Measurements from ENCODE around the gene RAPGEF5.

The RAPGEF5 gene

DNA sequence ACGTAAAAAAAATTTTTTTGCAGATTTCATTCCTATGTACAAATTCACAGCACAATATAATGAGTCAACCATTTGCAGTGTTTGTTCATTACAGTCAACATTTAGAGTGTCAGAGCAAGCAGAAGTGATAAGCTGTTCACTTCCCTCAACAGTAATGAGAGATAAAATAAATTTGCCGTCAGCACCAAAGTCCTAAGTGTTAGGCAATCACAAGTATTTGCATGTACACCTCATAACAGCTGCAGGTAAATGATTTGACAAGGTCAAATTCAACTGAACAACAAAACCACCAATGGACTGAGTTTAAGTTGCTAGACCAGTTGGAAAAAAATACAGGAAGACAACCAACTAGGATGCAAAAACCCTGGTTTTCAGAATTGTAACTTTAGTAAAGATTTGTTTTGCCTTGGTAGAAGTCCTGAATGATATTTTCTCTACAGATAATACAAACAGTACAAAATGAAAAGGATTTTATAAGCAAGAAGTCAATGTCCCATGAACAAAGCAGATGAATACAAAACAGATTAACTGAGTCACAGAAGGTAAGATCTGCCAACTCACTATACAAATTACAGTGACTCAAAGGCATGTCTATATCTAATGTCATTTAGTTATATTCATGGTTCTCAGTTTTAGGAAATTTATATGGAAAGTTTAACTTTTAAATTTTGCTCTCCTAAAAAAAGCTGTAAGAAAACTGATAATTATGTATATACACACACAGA is 10.4 kb downstream of the RAPGEF5 start:
- DNase-seq = no peak

DNA sequence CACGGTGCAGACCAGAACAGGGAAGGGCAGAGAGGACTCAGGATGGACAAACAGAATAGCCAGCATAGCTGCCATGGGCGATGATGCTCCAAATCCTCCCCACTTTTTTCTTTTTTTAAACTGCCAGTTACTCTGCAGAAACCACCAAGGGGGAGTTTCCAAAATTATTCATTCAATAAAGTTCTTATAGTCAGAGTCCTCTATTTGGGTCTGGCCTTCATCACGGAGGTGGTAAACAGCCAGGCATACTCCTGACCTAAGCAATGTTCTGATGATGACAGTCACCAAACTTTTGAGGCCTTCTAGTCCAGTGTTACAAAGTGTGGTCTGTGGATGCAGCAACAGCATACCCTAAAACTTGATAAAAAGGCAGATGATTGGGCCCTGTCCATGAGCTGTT is 12.3 kb downstream of the RAPGEF5 start:
- no peak for DNase-seq

DNA sequence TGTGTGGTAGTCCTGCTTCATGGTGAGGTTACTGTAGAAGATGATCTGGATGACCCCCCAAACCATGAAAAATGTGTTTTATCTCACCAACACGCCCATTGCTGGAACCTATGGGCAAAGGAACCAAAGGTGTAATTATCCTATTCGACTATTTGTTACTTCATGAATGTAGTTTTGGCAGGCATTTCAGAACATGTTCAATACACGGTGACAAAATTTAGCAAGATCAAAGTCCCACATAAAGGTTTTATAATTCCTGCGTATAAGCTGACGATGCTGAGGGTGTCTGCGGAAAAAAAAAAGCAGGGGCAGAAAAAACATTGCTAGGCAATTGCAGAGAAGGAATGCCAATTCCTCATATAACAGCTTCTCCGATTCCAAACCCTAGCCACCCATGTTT is 13.3 kb downstream of the RAPGEF5 start:
- no peak for DNase-seq

DNA sequence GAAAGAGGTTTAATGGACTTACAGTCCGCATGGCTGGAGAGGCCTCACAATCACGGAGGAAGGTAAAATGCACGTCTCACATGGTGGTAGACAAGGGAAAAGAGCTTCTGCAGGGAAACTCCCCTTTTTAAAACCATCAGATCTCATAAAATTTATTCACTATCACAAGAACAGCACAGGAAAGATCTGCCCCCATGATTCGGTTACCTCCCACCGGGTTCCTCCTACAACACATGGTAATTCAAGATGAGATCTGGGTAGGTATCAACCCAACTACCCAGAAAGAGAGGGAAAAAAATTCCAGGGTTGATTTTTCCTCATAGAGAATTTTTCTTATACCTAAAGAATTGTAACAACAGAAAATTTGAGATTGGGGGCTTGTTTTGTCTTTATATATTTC is 13.9 kb downstream of the RAPGEF5 start:
- no peak for DNase-seq

DNA sequence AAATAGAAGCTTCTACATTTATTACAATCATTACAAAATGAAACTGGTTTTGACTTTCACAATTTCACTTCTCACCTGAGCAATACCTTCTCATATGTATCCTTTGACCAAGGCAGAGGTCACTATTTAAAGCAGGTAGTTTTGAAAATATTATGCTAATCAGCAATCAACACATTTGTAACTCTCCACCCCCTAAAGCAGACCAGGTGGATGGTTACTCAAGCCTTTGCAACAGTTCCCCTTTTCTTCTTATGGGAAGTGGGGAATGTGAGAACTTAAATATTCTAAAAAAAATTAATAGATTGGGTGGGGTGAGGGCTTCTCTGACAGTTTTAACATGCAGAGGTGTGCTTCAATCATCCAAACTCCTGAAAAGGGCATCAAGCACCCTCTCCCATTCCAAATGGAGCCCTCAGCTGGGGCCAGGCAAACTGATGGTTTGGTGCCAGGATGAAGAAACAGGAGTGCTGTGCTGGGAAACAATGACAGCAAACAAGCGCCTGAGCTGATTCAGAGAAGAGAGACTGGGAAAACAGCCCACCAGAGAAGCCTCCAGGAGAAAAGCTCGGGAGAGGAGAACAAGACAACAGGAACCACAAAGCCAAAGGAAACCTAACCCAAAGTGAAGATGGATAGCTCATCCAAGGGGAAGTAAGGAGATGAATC is 17.1 kb downstream of the RAPGEF5 start:
- DNase-seq = no peak

DNA sequence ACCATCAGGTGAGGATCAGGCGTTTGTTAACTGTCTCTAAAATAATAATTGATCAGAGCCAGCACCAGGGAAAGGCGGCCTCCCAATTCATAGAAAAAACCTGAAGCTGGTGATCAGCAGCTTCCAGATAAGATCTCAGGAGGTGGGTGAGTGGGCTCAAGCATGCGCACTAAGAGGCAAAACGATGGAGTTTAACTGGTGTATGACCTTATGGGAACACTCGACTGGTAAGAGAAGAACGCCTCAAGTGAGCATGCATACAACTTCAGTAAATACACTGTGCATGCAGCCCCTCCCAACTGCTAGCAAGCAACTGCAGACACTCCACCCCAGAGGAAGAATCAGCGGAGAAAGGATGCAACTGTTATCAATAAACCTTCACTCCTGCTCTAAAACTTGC is 18.1 kb downstream of the RAPGEF5 start:
- DNase-seq = no peak

DNA sequence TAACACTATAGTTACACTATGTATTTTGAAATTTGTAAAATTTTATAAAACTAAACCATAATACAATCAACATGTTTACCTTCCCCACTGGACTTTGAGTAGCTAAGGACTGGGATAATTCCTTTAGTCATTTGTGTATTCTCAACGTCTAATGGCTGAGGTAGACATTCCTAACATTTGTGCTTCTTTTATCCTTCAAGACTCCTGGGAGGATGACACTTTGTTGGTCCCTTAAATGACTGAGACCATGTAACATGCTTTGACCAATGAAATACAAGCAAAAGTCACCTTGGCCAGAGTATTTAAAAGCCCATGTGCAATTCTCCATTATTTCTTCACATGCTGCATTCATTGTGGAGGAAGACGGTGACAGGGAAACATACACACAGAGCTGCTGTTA is 18.5 kb downstream of the RAPGEF5 start:
- DNase-seq = no peak

DNA sequence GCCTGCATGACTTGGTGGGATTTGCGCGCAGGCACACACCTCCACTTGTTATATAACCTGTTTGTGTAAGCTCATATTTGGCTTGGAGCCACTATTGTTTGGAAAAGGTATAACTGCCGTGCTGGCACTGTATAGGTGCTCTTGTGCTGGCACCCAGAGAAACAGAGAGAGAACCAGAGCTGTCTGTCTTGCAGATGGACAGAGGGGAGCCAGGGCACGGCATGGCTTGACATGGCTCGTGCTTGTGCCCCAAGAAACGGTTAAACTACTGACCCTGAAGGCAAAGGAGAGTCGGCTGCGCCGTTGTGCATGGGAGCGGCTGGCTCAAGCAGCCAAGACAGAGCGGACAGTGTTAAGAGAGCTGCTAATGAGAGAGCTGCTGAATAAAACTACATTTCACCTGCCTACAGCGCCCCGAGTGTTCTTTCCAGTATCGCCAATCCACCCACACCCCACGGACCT is 23.2 kb downstream of the RAPGEF5 start:
- no peak for DNase-seq

DNA sequence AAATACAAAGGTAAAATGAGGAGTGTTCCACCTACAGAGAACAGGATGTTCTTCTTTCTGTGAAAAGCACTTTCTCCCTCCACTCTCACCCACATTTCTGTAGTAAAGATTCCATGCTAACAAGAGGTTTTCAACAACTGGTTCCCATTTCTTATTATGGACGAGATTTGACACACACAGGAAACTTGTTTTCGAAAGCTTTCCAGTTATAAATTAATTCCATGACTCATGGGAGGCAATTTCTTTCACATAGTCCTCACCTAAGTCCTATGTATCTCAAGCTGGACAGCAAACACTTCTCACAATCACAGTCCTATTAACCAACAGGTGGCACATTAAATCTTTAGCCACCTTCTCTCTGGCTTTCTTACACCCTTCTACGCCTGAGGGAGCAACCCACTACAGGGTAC is 24.5 kb downstream of the RAPGEF5 start:
- DNase-seq = no peak

DNA sequence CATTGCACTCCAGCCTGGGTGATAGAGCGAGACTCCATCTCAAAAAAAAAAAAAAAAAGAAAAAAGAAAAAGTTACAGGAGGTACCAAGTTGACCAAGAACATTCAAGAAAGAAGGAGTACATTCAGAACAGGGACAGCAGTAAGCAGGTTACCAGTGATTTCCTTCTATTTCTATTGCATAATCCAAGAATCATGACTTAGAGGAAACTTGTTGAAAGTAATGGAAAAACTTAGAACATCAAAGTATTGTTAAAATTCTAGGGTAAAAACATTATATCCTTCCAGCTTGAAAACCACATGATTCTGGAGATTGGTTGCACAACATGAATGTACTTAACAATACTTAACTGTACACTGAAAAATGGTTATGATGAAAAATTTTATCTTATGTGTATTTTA is 25.2 kb downstream of the RAPGEF5 start:
- DNase-seq = no peak

DNA sequence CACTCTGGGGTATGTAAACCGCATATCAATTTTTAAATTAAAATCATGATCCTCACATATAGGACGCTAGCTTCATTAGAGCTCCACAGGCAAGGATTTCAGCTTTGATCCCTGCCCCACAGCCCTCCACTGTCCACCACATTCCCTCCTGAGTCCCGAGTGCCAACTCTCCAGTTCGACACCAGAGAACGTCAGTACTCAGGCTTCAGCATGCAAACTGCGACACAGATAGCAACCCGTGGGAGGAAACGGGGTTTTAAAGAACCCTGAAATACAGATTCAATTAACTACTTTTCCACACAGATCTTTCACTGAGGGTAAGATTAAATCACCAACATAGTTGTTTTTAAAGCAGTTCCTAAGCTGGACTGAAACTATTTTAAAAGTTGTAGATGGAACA is 26.1 kb downstream of the RAPGEF5 start:
- DNase-seq = no peak

DNA sequence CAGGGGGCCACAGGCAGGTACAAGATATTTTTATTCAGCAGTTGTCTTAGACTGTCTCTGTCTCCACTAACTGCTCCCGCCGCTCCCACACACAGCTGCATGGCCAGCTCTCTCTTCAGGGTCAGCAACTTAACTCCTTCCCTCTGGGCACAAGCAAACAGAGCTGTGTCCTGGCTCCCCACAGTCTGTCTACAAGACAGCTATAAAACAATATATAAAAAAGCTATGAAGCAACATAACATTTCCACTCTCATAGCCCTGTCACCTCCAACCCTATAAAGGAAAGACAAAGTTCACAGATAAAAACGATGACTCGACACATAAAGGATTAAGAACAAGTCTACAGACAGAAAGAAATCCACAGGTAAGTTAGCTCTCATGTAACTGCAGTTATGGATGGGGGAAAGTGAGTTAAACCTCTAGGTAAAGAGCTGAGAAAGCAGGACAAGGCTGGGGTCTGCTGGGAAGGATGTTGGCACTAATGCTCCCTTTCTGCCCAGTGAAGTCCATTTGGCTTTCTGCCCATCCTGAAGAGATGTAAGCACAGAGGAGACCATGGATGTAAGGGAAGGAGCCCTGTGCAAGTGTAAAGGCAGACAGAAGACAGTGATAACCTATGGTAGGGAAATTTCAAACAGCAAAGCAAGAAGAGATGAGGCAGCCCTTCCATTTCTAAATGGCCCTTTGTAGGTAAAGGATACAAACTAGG is 27.0 kb downstream of the RAPGEF5 start:
- no peak for DNase-seq

DNA sequence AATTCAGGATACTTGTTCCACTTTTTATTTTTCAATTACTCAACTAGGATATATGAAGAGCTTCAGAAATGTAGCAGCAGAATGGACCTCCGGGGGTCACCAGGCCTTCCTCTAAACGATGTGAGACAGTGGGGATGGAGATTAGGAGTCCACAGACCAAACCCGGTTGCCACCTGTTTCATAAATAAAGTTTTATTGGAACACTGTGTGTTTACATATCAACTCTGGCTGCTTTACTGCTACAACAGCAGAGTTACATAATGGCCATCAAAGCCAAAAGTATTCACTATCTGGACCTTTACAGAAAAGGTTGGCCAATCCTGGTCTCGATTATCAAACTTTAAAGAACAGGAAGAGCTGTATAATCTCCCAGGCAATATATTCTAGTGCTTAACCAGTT is 30.8 kb downstream of the RAPGEF5 start:
- DNase-seq = no peak

DNA sequence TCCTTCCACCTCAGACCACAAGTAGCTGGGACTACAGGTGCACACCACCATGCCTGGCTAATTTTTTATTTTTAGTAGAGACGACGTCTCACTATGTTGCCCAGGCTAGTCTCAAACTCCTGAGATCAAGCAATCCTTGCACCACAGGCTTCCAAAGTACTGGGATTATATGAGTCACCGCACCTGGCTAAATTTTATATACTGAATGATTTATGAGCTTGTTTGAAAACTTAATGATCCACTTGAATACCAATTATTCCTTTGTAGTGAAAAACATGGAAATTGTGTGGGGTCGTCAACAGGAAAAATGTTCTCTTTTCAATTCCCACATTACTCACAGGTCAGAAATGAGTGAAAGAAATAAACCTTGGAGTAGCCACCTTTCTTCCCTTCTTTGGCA is 31.3 kb downstream of the RAPGEF5 start:
- no peak for DNase-seq

DNA sequence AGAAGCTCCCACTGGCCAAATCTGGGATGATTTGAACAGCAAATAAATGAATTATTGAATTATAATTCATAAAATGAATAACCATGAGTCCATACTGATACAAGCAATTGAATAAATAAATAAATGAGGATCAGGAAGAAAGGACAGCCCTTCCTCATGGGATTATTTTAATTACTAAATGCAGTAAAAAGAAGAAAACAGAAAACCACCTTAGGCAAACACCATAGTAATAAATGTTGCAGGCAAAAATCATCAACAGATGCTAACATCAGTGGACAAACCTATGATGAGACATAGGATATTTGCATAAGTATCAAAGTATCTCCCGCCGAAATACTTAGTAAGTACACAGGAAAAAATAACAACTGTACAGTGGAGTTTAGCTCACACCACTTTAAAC is 33.2 kb downstream of the RAPGEF5 start:
- DNase-seq = no peak

DNA sequence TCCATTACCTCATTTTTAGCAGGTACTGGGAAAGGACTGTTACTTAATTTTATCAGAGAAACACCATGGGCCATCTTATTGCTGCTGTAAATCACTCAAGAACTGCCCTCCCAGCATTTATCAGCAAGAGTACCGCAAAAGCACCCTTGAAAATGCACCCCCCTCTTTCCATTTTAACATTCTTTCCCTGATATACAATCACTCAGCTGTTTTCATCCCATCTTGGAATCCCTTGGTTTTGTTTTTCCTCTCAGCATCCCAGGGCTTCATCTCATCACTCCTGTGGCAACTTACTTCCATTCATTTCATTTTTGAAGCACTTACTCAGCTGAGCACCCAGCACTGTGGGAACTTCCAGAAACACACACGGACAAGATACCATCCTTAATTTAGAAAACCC is 36.5 kb downstream of the RAPGEF5 start:
- DNase-seq = no peak

DNA sequence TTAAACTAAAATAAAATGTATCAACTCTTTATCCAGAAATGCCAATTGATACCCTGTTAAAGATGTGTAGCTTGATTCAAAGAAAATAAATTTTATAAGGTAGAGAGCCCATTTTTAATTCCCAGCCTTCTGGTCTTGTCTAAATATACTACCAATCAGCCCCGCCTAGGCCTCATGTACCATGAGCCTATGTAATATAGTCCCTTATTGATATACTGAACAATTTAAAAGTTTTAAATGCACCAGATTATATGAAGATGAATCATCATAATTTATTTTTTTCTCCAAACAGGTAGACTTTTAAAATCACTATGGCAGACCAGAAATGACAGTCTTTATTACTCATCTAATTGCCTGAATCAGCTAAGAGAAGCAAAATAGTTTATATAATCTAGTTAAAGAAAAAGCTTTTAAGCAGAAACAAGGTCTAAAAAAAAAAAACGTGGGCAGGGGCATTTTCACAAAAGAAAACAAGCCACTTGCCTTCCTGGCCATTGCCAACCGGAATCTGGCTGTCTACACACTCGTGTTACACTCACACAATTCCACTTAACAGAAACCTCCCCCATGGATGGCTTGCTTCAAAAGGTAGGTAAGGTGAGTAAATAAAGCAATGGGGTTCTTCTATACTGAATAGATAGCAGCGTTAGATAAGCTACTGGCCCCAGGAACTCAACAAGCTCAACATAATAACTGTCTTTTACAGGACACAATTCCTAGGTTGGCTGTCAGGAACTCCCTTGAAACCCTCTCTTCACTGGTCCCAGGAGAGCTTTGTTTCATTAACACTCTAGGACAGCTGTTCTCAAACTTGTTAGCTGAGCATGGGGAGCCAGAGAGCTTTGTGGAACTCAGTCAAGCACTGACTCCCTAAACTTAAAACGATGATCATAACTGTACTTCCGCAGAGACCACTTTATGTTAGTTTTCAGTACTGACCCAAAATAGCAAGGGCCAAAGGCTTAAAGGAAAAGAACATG is 37.2 kb downstream of the RAPGEF5 start:
- DNase-seq = no peak

DNA sequence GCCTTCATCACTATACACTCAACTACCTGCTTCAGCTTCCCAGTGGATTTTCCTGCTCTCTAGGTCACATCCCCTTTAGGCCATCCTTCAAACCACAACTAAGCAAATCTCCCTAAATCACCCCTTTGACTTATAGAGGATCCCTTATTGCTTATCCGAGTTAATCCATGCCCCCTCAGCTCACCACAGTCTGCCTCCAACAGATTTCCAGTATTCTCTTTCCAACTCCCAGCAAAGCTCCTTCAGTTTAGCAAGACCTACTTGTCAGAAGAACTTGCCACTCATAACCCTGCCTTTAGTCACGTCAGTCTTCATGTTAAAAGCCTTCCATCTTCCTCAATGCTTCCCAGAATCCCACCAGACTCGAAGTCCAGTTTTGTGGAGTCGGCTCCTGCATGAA is 38.6 kb downstream of the RAPGEF5 start:
- DNase-seq = no peak

DNA sequence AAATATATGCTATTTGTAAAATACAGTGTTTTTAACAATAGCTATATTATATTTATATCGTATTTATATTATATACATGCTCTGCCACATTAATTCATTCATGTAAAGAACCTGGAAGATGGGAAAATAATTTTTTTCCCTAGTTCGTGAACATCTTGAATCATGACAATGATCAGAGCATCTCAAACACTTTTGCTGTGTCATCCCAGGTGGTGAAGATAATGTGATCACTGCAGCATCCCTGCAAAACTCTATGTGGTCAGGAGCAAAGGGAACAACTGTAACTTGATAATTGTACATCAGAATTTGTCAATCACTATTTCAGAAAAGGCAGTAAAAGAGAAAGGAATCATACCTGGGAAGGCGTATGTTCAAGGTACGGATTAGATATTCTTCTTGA is 39.3 kb downstream of the RAPGEF5 start:
- DNase-seq = no peak

DNA sequence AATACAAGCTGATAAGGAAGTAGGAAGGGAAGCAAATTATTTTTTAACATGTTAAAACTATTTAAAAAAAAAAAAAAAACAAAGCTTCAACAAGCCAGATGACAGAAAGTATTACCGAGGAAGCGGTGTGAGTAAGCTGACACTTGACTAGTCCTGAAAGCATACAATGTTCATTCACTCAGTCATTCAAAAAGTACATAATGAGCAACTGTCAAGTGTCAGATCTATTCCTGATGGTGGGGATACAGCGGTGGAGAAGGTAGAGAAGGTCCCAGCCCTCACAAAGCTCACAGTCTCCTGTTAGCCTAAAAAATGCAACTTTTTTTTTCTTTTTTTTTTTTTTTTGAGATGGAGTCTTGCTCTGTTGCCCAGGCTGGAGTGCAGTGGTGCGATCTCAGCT is 40.0 kb downstream of the RAPGEF5 start:
- DNase-seq = no peak

DNA sequence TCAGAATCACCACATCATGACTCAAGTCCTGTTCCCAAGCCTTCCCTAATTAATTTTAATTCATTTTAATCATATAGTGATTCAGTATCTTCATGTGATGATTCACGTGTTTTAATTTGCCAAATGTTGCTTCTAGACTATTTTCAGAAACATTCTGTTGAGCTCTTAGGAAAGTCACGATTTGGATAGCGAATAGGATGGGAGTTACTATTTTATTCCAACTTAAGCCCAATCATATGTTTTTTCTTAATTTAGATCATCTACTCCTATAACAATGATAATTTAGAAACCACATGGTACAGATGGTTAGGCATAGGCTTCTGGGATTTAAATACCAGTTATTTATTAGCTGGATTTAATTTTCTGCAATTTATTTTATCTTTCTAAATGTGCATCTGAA is 49.1 kb downstream of the RAPGEF5 start:
- no peak for DNase-seq

DNA sequence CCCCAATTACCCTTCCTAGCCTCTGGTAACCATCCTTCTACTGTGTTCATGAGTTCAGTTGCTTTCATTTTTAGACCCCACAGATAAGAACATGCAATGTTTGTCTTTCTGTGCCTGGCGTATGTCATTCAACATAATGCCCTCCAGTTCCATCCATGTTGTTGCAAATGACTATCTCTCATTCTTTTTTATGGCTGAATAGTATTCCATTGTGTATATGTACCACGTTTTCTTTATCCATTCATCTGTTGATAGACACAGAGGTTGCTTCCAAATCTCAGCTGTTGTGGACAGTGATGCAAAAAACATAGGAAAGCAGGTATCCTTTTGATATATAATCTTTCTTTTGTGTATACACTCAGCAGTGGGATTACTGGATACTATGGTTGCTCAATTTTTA is 51.2 kb downstream of the RAPGEF5 start:
- DNase-seq = no peak

DNA sequence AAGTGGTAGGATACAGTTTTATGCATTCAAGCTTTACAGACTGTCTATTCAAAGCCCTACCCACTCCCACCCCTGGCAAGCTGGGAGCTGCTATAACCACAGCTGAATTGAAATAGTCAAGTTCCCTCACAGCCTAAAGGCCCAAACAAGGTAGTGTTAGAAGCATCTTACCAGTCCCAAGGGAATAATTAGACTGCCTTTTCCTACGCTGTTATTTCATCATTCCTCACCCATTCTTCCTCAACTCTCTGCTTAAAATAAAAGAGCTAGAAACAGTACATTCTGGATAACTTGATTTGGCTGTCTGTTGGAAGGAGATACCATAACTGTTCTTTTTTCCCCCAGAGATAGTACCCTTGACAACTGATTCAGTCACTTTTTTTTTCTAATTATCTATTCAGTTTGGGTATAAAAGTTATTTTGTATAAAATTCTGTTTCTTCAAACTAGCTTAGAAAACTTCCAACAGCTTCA is 54.0 kb downstream of the RAPGEF5 start:
- no peak for DNase-seq

Data from T-helper 9 cell (primary cell).